GM23338 (cell line): ENCODE results near the gene CDAN1. TPM values are rescaled to one million over a fixed set of nuclear protein-coding genes. Genes with fewer than 3 reads are reported as not detected.

Experiments used
- ATAC-seq: fragments of 200-7000 bp; cut with Tn5 transposase; 3 replicates; pipeline ENCODE4 v1.9.1; 2020
- DNase-seq: peaks from one replicate; pipeline ENCODE4 v3.0.0-alpha.2; 2015; ENCODE audit warnings: low spot score
- H2AFZ ChIP-seq: fragments of 200-600 bp; sonication (generic); 2 replicates; pipeline ENCODE4 v1.8.0; 2016; ENCODE audit warnings: antibody characterized with exemption, mild to moderate bottlenecking, moderate library complexity
- H3F3A ChIP-seq: fragments of 200-600 bp; sonication (generic); replicated peaks from 2 replicates; pipeline ENCODE4 v1.8.0; 2017; ENCODE audit warnings: antibody characterized with exemption, mixed run types, low read depth
- H3K27ac ChIP-seq: fragments of 200-600 bp; sonication (generic); 2 replicates; pipeline ENCODE4 v1.6.1; 2016; ENCODE audit warnings: low read depth
- H3K27me3 ChIP-seq: fragments of 200-600 bp; sonication (generic); 2 replicates; pipeline ENCODE4 v1.8.0; 2016; ENCODE audit warnings: mild to moderate bottlenecking, mixed run types, moderate library complexity; ENCODE audit not compliant: insufficient read depth
- H3K36me3 ChIP-seq: fragments of 200-600 bp; sonication (generic); 2 replicates; pipeline ENCODE4 v1.8.0; 2016; ENCODE audit warnings: mild to moderate bottlenecking; ENCODE audit not compliant: insufficient read depth
- H3K4me1 ChIP-seq: fragments of 200-600 bp; sonication (generic); 2 replicates; pipeline ENCODE4 v1.8.0; 2016; ENCODE audit warnings: mild to moderate bottlenecking, moderate library complexity; ENCODE audit not compliant: insufficient read depth
- H3K4me2 ChIP-seq: fragments of 200-600 bp; sonication (generic); 2 replicates; pipeline ENCODE4 v1.7.1; 2017; ENCODE audit warnings: mixed run types
- H3K4me3 ChIP-seq: fragments of 200-600 bp; sonication (generic); 2 replicates; pipeline ENCODE4 v1.6.1; 2016; ENCODE audit warnings: mixed run types
- H3K79me2 ChIP-seq: fragments of 200-600 bp; sonication (generic); replicated peaks from 2 replicates; pipeline ENCODE4 v1.8.0; 2017; ENCODE audit warnings: mild to moderate bottlenecking; ENCODE audit not compliant: insufficient read depth
- H3K9me2 ChIP-seq: fragments of 200-600 bp; sonication (generic); 2 replicates; pipeline ENCODE4 v1.8.0; 2017; ENCODE audit not compliant: insufficient read depth
- H4K20me1 ChIP-seq: fragments of 200-600 bp; sonication (generic); replicated peaks from 2 replicates; pipeline ENCODE4 v1.8.0; 2017; ENCODE audit warnings: mild to moderate bottlenecking; ENCODE audit not compliant: insufficient read depth
- H3K27ac Mint-ChIP-seq: 2 replicates; pipeline ENCODE4 v1.8.0; 2020; ENCODE audit warnings: inconsistent platforms, mild to moderate bottlenecking, moderate library complexity, mixed read lengths
- H3K27me3 Mint-ChIP-seq: 3 replicates; pipeline ENCODE4 v1.8.0; 2022; ENCODE audit warnings: low read depth, mild to moderate bottlenecking, moderate library complexity, mixed read lengths, inconsistent platforms; ENCODE audit not compliant: insufficient read depth, poor library complexity
- H3K36me3 Mint-ChIP-seq: 3 replicates; pipeline ENCODE4 v1.8.0; 2021; ENCODE audit warnings: low read depth, mild to moderate bottlenecking, inconsistent platforms, moderate library complexity, mixed read lengths
- H3K4me1 Mint-ChIP-seq: 3 replicates; pipeline ENCODE4 v1.8.0; 2020; ENCODE audit warnings: mild to moderate bottlenecking, inconsistent platforms, mixed read lengths
- H3K4me3 Mint-ChIP-seq: 3 replicates; pipeline ENCODE4 v1.8.0; 2021; ENCODE audit warnings: moderate library complexity, mild to moderate bottlenecking, inconsistent platforms, mixed read lengths
- H3K9me3 Mint-ChIP-seq: 3 replicates; pipeline ENCODE4 v1.8.0; 2020; ENCODE audit warnings: moderate library complexity, mild to moderate bottlenecking, inconsistent platforms, mixed read lengths
- CREB1 ChIP-seq: fragments of 250-450 bp; sonication (Bioruptor Pico); IDR thresholded peaks from 2 replicates; pipeline ENCODE4 v1.5.0; 2020; ENCODE audit warnings: low read depth, mild to moderate bottlenecking, moderate library complexity
- CTCF ChIP-seq, 2 experiments: fragments of 200-600 bp in 1 of 2; sonication (generic) in 1 of 2; conservative IDR thresholded peaks; 2 replicates each; pipeline versions ENCODE4 v1.5.1 to v1.6.1; 2016 to 2017; ENCODE audit warnings: antibody characterized with exemption in 2 of 2, low read depth in 2 of 2, mild to moderate bottlenecking in 2 of 2, moderate library complexity in 1 of 2
- ETS1 ChIP-seq: IDR thresholded peaks from 2 replicates; pipeline ENCODE4 v1.6.1; 2016; ENCODE audit warnings: antibody characterized with exemption
- EZH2 ChIP-seq: fragments of 200-600 bp; sonication (generic); IDR thresholded peaks from one replicate; pipeline ENCODE4 v1.8.0; 2017; ENCODE audit warnings: antibody characterized with exemption, mild to moderate bottlenecking, low read depth; ENCODE audit not compliant: unreplicated experiment
- EZH2phosphoT487 ChIP-seq: fragments of 200-600 bp; sonication (generic); IDR thresholded peaks from one replicate; pipeline ENCODE4 v1.8.1; 2018; ENCODE audit warnings: antibody characterized with exemption; ENCODE audit not compliant: unreplicated experiment
- JUNB ChIP-seq: IDR thresholded peaks from one replicate; pipeline ENCODE4 v1.6.1; 2016; ENCODE audit warnings: antibody characterized with exemption; ENCODE audit not compliant: unreplicated experiment
- NANOG ChIP-seq: IDR thresholded peaks from 2 replicates; pipeline ENCODE4 v1.6.1; 2016; ENCODE audit warnings: antibody characterized with exemption, borderline replicate concordance
- POLR2AphosphoS5 ChIP-seq: IDR thresholded peaks from 2 replicates; pipeline ENCODE4 v1.6.1; 2016; ENCODE audit warnings: antibody characterized with exemption, low read depth
- REST ChIP-seq: IDR thresholded peaks from one replicate; pipeline ENCODE4 v1.6.1; 2018; ENCODE audit warnings: antibody characterized with exemption; ENCODE audit not compliant: unreplicated experiment
- STAT1 ChIP-seq: IDR thresholded peaks from one replicate; pipeline ENCODE4 v1.6.1; 2016; ENCODE audit warnings: antibody characterized with exemption; ENCODE audit not compliant: unreplicated experiment
- ZNF114 ChIP-seq: fragments of 250-450 bp; sonication (Bioruptor Pico); IDR thresholded peaks from 2 replicates; pipeline ENCODE4 v1.5.0; 2020; ENCODE audit warnings: mild to moderate bottlenecking, moderate library complexity
- ZNF331 ChIP-seq: fragments of 250-450 bp; sonication (Bioruptor Pico); IDR thresholded peaks from 2 replicates; pipeline ENCODE4 v1.5.0; 2020; ENCODE audit warnings: low read depth, mild to moderate bottlenecking, moderate library complexity
- polyA plus RNA-seq: library from polyadenylated mRNA; unstranded; fragments of >200 nt; fragmentation: Nextera tagmentation; extraction: Ambion mirVana; gene quantifications from 2 replicates; pipeline ENCODE4 v1.2.1, GENCODE V29; 2016
- total RNA-seq: library from RNA; depleted of rRNA; stranded (reverse); fragments of >200 nt; shearing (Covaris generic); gene quantifications from 2 replicates; pipeline ENCODE4 v1.2.3, GENCODE V29; 2014
- TF ChIP-seq, protein P1 (sequence below): fragments of 250-450 bp; sonication (Bioruptor Pico); IDR thresholded peaks from 2 replicates; pipeline ENCODE4 v1.5.0; 2020; ENCODE audit warnings: mild to moderate bottlenecking, moderate library complexity

CDAN1 gene
- total and polyA plus RNA-seq, 2 experiments from 2014 or later = 6.0 to 14.7 TPM

GRCh38 chr15:42693496-42693895 is 43.4 kb downstream of the CDAN1 start:
- H3K4me3 Mint-ChIP-seq = no peak overlapping the region

More at GRCh38 chr15:42693496-42693895, 43.4 kb downstream of the CDAN1 start:
- no peaks in the 10 kb centered on the region for H3K27me3 ChIP-seq
- H4K20me1 ChIP-seq = no peaks in the 10 kb centered on the region
- no peak overlapping the region for H3K27ac ChIP-seq
- DNase-seq (no peak), ATAC-seq (no peak)
- no peaks in the 10 kb centered on the region for H3K4me1 Mint-ChIP-seq
- peak overlapping the region; percentile 55; the same call in 1 of the 2 replicates for H3K27ac Mint-ChIP-seq
- H3K9me2 ChIP-seq = no peaks in the 10 kb centered on the region
- no peak overlapping the region for H3K4me3 ChIP-seq
- peaks cover 4% of the 10 kb centered on the region; the same call in 1 of the 3 replicates for H3K36me3 Mint-ChIP-seq
- H3K4me1 ChIP-seq = no peaks in the 10 kb centered on the region
- no peaks in the 10 kb centered on the region for H3F3A ChIP-seq
- no peak for TF ChIP-seq CTCF (conservative IDR thresholded peaks at IDR 0.05; ENCODE audit: low read depth in 2 of 2)
- TF ChIP-seq ZNF331 (CRISPR knock-in tag) = no peak
- TF ChIP-seq EZH2 = no peak
- TF ChIP-seq POLR2AphosphoS5 = no peak
- no peak for TF ChIP-seq ETS1
- no peak for TF ChIP-seq JUNB
- no peak for TF ChIP-seq ZNF114 (CRISPR knock-in tag)
- no peak for TF ChIP-seq REST
- no peak for TF ChIP-seq STAT1
- TF ChIP-seq, protein P1, sequence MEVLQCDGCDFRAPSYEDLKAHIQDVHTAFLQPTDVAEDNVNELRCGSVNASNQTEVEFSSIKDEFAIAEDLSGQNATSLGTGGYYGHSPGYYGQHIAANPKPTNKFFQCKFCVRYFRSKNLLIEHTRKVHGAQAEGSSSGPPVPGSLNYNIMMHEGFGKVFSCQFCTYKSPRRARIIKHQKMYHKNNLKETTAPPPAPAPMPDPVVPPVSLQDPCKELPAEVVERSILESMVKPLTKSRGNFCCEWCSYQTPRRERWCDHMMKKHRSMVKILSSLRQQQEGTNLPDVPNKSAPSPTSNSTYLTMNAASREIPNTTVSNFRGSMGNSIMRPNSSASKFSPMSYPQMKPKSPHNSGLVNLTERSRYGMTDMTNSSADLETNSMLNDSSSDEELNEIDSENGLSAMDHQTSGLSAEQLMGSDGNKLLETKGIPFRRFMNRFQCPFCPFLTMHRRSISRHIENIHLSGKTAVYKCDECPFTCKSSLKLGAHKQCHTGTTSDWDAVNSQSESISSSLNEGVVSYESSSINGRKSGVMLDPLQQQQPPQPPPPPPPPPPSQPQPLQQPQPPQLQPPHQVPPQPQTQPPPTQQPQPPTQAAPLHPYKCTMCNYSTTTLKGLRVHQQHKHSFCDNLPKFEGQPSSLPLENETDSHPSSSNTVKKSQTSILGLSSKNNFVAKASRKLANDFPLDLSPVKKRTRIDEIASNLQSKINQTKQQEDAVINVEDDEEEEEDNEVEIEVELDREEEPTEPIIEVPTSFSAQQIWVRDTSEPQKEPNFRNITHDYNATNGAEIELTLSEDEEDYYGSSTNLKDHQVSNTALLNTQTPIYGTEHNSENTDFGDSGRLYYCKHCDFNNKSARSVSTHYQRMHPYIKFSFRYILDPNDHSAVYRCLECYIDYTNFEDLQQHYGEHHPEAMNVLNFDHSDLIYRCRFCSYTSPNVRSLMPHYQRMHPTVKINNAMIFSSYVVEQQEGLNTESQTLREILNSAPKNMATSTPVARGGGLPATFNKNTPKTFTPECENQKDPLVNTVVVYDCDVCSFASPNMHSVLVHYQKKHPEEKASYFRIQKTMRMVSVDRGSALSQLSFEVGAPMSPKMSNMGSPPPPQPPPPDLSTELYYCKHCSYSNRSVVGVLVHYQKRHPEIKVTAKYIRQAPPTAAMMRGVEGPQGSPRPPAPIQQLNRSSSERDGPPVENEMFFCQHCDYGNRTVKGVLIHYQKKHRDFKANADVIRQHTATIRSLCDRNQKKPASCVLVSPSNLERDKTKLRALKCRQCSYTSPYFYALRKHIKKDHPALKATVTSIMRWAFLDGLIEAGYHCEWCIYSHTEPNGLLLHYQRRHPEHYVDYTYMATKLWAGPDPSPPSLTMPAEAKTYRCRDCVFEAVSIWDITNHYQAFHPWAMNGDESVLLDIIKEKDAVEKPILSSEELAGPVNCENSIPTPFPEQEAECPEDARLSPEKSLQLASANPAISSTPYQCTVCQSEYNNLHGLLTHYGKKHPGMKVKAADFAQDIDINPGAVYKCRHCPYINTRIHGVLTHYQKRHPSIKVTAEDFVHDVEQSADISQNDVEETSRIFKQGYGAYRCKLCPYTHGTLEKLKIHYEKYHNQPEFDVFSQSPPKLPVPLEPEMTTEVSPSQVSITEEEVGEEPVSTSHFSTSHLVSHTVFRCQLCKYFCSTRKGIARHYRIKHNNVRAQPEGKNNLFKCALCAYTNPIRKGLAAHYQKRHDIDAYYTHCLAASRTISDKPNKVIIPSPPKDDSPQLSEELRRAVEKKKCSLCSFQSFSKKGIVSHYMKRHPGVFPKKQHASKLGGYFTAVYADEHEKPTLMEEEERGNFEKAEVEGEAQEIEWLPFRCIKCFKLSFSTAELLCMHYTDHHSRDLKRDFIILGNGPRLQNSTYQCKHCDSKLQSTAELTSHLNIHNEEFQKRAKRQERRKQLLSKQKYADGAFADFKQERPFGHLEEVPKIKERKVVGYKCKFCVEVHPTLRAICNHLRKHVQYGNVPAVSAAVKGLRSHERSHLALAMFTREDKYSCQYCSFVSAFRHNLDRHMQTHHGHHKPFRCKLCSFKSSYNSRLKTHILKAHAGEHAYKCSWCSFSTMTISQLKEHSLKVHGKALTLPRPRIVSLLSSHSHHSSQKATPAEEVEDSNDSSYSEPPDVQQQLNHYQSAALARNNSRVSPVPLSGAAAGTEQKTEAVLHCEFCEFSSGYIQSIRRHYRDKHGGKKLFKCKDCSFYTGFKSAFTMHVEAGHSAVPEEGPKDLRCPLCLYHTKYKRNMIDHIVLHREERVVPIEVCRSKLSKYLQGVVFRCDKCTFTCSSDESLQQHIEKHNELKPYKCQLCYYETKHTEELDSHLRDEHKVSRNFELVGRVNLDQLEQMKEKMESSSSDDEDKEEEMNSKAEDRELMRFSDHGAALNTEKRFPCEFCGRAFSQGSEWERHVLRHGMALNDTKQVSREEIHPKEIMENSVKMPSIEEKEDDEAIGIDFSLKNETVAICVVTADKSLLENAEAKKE (CRISPR knock-in tag) = no peak
- TF ChIP-seq EZH2phosphoT487 = no peak
- no peak for TF ChIP-seq NANOG
- no peak for TF ChIP-seq CREB1 (CRISPR knock-in tag)
- H3K27me3 Mint-ChIP-seq = peaks cover 11% of the 10 kb centered on the region
- no peak overlapping the region for H2AFZ ChIP-seq
- H3K36me3 ChIP-seq = no peaks in the 10 kb centered on the region
- no peak overlapping the region for H3K4me2 ChIP-seq
- no peaks in the 10 kb centered on the region for H3K79me2 ChIP-seq
- H3K9me3 Mint-ChIP-seq = no peaks in the 10 kb centered on the region
